NCI-H510A treated with DMSO at 0.1 percent for 48 hours (cell line): ENCODE data around the gene OXT.
A peak's percentile ranks its signal among the peaks of the same experiment; 100 is the strongest.

ENCODE experiments used
- DNase-seq: peaks from one replicate; lab custom pipeline; 2025; lab: John Stamatoyannopoulos, UW

The OXT gene

DNA sequence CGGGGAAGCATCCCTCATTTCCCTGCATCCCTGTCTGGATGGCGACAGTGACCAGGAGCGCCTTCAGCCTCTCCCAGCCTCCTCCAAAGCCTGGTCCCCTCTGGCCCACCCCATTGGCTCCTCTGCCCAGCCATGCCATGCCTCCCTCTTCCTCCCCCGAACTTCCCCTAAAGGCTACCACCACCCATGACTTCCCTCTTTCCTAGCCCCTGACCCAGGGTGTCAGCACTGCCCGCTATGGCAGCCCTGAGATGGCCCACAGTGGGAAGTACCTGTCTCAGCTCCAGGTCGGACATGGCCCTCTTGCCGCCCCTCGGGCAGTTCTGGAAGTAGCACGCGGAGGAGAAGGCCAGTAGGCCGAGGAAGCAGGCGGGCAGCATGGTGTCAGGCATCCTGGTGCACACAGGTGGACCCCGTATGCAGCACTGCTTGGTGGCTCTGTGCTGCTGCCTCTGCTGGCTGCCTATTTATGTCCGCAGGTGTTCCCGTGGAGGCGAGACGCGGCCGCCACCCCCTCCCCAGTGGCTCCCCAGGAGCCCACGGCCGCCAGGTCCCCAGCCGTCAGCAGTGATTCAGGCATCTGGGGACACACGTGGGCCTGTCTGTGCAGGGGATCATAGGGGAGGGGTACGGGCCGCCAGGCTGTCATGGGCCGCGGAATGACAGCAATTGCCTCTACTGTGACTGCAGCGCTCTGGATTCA, 13.0 kb downstream of the OXT start, which contains the start of gene AVP:
TSS of gene AVP (minus strand) at position 442 of the 703 bp plus-strand sequence. CDS start at position 392, 50 bp downstream.
- DNase-seq = no peak

DNA sequence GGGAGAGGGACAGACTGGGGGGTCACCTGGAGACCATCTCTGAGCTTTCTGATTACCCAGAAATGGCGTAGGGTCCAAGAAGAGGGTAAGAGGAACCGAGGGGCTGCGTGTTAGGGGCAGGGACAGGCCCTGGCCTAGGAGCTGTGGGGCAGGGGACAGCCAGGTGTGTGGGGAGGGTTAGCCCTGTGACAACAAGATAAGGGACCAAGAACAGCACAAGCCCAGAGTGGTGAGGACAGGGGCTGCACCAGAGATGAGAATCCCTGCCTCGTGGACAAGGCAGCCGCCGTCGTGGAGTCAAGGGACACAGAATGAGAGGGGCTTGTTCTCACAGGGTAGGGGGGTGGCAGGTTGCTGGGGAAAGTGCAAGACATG, 13.6 kb downstream of the OXT start:
- DNase-seq = no peak

GRCh38 chr20:3085571-3086072, 14.2 kb downstream of the OXT start:
- no peak for DNase-seq

GRCh38 chr20:3088031-3088430, 16.6 kb downstream of the OXT start:
- no peak for DNase-seq

DNA sequence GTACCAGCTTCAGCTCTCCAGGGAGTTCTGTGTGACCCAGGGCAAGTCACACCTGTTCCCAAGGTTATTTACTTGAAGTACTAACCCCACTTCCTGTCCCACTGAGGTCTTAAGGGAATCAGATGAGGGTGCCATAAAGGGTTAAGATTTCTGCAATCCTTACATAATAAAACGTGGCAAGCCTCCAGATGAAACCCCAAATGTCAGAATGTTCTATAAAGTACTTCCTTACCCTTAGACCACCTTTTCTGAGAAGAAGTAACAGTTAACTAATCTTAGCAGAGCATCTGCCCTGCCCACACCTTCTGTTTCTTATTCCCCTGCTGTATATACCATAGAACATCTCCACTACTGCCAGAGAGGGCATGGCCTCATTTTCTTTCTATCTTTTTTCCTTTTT, 19.1 kb downstream of the OXT start:
- DNase-seq = no peak

DNA sequence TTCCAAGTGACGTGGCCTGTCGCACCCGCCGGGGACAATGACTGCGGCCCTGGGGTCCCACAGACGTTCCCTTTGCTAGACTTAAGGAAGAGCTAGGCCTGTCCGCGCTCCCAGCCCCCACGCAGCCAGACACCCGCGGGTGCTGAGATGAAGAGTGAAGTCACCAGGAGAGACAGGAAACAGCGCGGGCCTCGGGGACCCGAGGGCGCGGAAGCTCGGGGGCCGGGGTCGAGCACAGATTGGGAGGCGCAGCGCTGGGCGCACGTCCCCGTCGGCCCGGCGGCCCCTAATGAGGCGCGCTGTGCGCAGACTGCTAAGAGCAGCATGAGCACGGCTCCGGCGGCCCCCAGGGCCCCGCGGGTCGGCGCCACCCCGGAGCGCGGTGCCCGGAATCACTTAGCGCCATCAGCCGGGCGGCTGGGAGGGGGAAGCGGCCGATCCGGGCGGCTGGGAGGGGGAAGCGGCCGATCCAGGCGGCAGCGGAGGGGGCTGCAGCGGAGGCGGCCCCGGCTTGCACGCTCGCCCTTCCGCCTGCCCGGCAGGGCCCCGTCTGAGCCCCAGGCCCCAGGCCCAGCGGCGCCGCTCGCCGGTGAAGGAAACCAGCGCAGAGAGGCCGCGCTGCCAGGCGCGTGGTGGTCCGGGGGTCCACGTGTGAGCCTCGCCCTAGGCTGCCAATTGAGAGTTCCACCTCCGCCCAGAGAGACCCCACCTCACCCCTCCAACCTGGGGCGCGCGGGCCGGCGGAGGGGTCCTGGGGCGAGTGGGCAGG, 21.4 kb downstream of the OXT start:
- DNase-seq = no peak

DNA sequence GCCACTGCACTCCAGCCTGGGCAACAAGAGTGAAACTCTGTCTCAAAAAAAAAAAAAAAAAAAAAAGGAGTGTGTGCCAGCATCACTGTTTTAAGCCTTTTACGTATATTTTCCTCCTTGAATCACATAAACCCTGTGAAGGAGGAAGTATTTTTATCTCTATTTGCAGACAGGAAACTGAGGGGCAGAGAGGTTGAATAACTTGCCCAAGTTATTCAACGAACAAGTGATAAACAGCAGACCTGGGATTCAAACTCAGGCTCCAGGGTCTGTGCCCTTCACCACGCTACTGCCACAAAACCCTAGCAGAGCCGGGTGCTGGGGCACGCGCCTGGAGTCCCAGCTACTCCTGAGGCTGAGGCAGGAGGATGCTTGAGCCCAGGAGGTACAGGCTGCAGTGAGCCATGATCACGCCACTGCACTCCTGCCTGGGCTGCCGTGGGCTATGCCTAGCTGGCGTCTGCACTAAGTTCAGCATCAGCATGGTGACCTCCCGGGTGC, 22.5 kb downstream of the OXT start:
- DNase-seq = no peak

DNA sequence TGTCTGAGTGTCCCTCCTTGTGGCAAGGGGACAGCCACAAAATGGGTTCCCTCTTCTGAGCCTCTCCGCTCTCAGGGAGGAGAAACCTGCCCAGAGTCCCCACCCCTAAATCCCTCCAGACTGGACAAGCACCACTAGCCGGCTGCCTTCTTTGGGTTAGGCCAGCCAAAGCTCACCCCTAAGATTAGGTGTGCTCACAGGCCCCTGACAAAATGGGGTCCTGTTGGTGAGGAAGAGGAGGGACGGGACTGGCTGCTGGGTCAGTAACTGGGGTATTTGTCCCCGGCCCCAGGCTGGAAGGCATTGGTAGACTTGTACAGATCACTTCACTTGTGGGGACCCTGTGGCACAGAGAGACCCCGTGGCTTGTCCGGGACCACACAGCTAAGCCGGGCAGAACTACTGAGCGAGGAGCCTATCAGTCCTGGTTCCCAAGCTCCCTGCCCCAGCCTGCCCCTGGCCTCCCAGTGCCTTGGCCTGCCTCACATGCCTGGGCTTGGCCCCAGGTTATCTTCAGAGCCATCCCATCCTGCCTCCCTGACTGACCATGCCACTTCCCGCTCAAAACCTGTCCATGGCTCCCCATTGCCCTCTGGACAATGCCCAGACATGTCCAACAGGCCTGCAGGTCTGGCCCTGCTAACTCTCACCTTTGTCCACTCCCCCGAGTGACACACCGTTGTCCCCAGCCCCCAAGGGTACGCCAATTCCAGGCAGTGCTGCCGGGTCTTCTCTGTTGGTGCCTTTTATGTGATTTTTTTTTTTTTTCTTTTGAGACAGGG, 23.6 kb downstream of the OXT start:
- DNase-seq = no peak

DNA sequence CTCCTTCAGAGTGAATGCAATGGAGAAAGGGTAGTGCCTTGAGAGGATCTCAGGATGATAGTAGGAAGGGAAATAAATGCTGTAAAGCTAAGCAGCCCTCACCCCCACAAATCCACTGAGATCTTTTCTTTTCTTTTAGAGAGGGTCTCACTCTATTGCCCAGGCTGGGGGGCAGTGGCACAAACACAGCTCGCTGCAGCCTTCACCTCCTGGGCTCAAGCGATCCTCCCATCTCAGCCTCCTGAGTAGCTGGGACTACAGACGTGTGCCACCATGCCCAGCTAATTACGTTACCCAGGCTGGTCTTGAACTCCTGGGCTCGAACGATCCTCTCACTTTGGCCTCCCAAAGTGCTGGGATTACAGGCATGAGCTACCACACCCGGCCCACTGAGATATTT, 29.1 kb downstream of the OXT start:
- DNase-seq = no peak

DNA sequence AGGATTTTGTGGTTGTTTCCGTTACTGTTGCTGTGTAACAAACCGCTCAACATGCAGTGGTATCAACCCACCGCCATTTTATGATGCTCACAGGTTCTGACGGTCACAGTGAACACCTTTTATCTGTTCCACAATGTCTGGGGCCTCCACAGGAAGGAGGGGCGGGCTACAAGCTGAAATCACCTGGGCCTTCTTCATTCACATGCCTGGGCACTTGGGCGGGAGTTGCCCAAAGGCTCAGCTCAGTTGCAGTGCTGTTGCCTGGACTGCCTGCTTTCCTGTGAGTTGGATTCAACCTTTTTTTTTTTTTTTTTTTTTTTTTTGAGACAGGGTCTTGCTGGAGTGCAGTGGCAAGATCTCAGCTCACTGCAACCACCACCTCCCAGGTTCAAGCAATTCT, 29.8 kb downstream of the OXT start:
- DNase-seq = no peak

GRCh38 chr20:3101737-3102574, 30.5 kb downstream of the OXT start:
- no peak for DNase-seq

GRCh38 chr20:3102575-3103368, 31.4 kb downstream of the OXT start:
- no peak for DNase-seq

GRCh38 chr20:3103369-3104032, 32.1 kb downstream of the OXT start:
- no peak for DNase-seq

DNA sequence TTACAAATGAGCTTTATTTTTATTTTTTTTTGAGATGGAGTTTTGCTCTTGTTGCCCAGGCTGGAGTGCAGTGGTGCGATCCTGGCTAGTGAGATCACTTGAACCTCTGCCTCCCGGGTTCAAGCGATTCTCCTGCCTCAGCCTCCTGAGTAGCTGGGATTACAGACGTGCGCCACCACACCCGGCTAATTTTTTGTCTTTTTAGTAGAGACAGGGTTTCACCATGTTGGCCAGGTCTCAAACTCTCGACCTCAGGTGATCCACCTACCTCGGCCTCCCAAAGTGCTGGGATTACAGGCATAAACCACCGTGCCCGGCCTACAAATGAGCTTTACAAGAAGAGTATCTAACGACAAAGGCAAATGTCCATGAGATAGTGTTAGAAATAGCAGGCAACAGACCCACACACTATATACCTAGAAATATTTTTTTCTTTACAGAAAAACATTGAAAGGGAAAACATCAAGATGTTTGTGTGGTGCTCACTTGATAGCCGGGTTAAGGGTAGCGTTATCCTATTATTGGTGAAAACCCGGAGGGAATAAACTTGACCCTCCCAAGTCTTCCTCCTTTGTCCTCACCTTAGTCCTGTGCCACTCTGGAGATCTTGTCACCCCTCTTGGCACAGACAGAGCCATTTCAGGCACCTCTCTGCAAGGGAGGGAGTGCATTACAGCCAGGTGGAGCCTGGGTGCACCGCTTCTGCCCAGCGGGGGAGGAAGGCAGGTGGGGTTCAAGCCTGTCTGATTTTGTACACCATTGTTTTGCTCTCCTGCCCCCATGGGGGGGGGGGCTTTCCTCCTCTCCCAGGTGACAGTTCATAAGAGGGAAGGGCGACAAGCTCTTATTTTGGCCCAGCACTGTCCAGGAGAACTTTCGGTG, 34.1 kb downstream of the OXT start:
- no peak for DNase-seq

DNA sequence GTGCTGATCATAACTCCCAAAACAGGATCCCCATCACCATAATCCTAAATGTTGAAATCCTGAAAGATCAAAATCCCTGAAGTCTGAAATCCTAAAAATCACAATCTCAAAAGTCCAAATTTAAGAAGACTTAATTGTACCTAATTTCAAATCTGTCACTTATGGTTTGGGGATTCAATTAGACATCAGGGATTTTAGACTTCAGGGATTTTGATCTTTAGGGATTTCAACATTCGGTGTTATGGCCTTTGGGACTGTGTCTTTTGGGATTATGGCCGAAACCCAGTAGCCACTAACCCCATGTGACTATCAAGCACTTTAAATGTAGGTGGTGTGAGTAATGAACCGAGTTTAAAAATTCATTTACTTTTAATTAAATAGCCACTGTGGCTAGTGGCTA, 34.8 kb downstream of the OXT start:
- DNase-seq = no peak

- peak; percentile 61 for DNase-seq
Observed at GRCh38 chr20:3106658-3107463, 35.4 kb downstream of the OXT start.

DNA sequence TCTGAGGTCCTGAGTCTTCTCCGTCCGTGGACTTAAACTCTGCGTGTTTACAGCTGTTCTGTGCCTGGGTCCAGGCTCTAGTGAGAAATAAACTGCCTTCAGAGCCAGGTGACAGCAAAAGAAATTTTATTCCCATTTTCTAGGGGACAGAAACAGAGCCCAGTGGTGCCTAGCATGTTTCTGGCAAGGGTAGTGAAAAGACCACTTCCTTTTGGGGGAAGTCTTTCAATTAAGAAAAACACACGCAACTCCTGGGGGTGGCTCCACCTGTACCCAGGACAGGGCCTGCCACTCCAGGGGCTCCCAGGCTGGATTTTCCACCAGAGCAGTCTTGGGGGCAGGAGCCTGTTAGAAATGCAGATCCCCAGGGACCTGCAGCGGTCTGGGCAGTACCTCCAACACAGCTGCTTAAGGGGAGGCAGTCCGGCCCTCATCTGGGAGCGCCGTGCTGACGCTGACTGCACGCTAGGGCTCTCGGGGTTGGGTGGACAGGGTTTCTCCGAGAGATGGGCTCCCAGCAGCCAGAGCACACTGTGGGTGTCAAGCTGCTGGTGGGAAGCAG, 36.1 kb downstream of the OXT start:
- no peak for DNase-seq
